HG03135 (cell line): ENCODE data around the gene MAPK11.

ENCODE experiments used
- ATAC-seq: cut with Tn5 transposase; IDR thresholded peaks from one replicate; pipeline ENCODE4 v1.9.1; 2021; ENCODE audit warnings: mild to moderate bottlenecking, moderate library complexity; ENCODE audit not compliant: unreplicated experiment

MAPK11 gene

GRCh38 chr22:50308597-50308935 lies 38.4 kb upstream of the MAPK11 start:
- ATAC-seq, result no peak

- no peak for ATAC-seq
These were observed 37.9 kb upstream of the MAPK11 start for GRCh38 chr22:50307890-50308596.

- ATAC-seq, result no peak
These were observed 36.9 kb upstream of the MAPK11 start, which contains the start of gene PLXNB2 for GRCh38 chr22:50306753-50307749. TSS of gene PLXNB2 (minus strand) at chr22:50307646. CDS start at chr22:50290584, 17,062 bp downstream.

- no peak for ATAC-seq
These were observed 35.9 kb upstream of the MAPK11 start for GRCh38 chr22:50305923-50306566.

GRCh38 chr22:50305393-50305922 lies 35.3 kb upstream of the MAPK11 start:
- no peak for ATAC-seq

- ATAC-seq, result no peak
These were observed 34.6 kb upstream of the MAPK11 start for GRCh38 chr22:50304528-50305392.

- ATAC-seq, result no peak
These were observed 33.8 kb upstream of the MAPK11 start for GRCh38 chr22:50303848-50304527.

GRCh38 chr22:50303515-50303847 lies 33.3 kb upstream of the MAPK11 start:
- no peak for ATAC-seq

GRCh38 chr22:50302564-50302963 lies 32.4 kb upstream of the MAPK11 start:
- no peak for ATAC-seq

GRCh38 chr22:50302041-50302541 lies 31.9 kb upstream of the MAPK11 start:
- ATAC-seq, result no peak

- ATAC-seq, result no peak
These were observed 31.4 kb upstream of the MAPK11 start for GRCh38 chr22:50301581-50301991.

GRCh38 chr22:50300620-50301257 lies 30.6 kb upstream of the MAPK11 start:
- no peak for ATAC-seq

GRCh38 chr22:50299785-50300619 lies 29.8 kb upstream of the MAPK11 start:
- ATAC-seq, result no peak

GRCh38 chr22:50298937-50299784 lies 29.0 kb upstream of the MAPK11 start:
- ATAC-seq, result no peak

- no peak for ATAC-seq
These were observed 28.1 kb upstream of the MAPK11 start for GRCh38 chr22:50298266-50298637.

GRCh38 chr22:50297510-50298265 lies 27.5 kb upstream of the MAPK11 start:
- no peak for ATAC-seq
